Trophoblast cell (in vitro differentiated cells and primary cell): ENCODE results near the gene JAM3.

Experiments used
- DNase-seq, 2 donors: peaks; one replicate each; pipeline ENCODE4 v3.0.0-alpha.2; 2016
- H2AFZ ChIP-seq: 2 replicates; pipeline ENCODE4 v1.6.1; 2013; ENCODE audit warnings: low read length, moderate library complexity, mild to moderate bottlenecking; ENCODE audit not compliant: insufficient read depth, poor library complexity
- H2AK5ac ChIP-seq: 2 replicates; pipeline ENCODE4 v1.6.1; 2013; ENCODE audit warnings: mild to moderate bottlenecking, low read length
- H2BK120ac ChIP-seq: 2 replicates; pipeline ENCODE4 v1.6.1; 2013; ENCODE audit warnings: low read length, mild to moderate bottlenecking, moderate library complexity; ENCODE audit not compliant: insufficient read depth, poor library complexity
- H2BK12ac ChIP-seq: 2 replicates; pipeline ENCODE4 v1.6.1; 2013; ENCODE audit warnings: mild to moderate bottlenecking, low read length, moderate library complexity
- H2BK5ac ChIP-seq: 2 replicates; pipeline ENCODE4 v1.6.1; 2013; ENCODE audit warnings: low read length, low read depth, moderate library complexity, mild to moderate bottlenecking; ENCODE audit not compliant: poor library complexity
- H3K14ac ChIP-seq: 2 replicates; pipeline ENCODE4 v1.6.1; 2013; ENCODE audit warnings: mild to moderate bottlenecking, low read length
- H3K18ac ChIP-seq: 2 replicates; pipeline ENCODE4 v1.6.1; 2013; ENCODE audit warnings: mild to moderate bottlenecking, low read length
- H3K23ac ChIP-seq: 2 replicates; pipeline ENCODE4 v1.6.1; 2013; ENCODE audit warnings: low read length
- H3K27ac ChIP-seq: 2 replicates; pipeline ENCODE4 v1.5.1; 2013; ENCODE audit warnings: low read depth, mild to moderate bottlenecking, inconsistent platforms, low read length, moderate library complexity
- H3K27me3 ChIP-seq: 2 replicates; pipeline ENCODE4 v1.6.1; 2013; ENCODE audit warnings: inconsistent platforms, mild to moderate bottlenecking, low read length, moderate library complexity; ENCODE audit not compliant: insufficient read depth
- H3K36me3 ChIP-seq, 2 experiments: 1 replicate in 1 of 2; 2 replicates in 1 of 2; pipeline ENCODE4 v1.6.1; 2013; ENCODE audit warnings: low read length in 2 of 2, mild to moderate bottlenecking in 2 of 2, moderate library complexity in 1 of 2; ENCODE audit not compliant: insufficient read depth in 2 of 2, control insufficient read depth in 1 of 2
- H3K4ac ChIP-seq: 2 replicates; pipeline ENCODE4 v1.6.1; 2013; ENCODE audit warnings: low read depth, mild to moderate bottlenecking, low read length, moderate library complexity
- H3K4me1 ChIP-seq, 2 experiments: 1 replicate in 1 of 2; 2 replicates in 1 of 2; pipeline ENCODE4 v1.6.1; 2013; ENCODE audit warnings: low read length in 2 of 2, mild to moderate bottlenecking in 2 of 2, moderate library complexity in 1 of 2; ENCODE audit not compliant: insufficient read depth in 2 of 2, control insufficient read depth in 1 of 2
- H3K4me2 ChIP-seq: 2 replicates; pipeline ENCODE4 v1.6.1; 2013; ENCODE audit warnings: inconsistent platforms, mild to moderate bottlenecking, low read length, moderate library complexity
- H3K4me3 ChIP-seq: 2 replicates; pipeline ENCODE4 v1.5.1; 2013; ENCODE audit warnings: mild to moderate bottlenecking, low read depth, low read length, inconsistent platforms
- H3K79me1 ChIP-seq: one replicate; pipeline ENCODE4 v1.6.1; 2013; ENCODE audit warnings: low read length
- H3K79me2 ChIP-seq: 2 replicates; pipeline ENCODE4 v1.6.1; 2013; ENCODE audit warnings: low read length, mild to moderate bottlenecking; ENCODE audit not compliant: control insufficient read depth, insufficient read depth, poor library complexity
- H3K9ac ChIP-seq: 2 replicates; pipeline ENCODE4 v1.6.1; 2013; ENCODE audit warnings: mild to moderate bottlenecking, low read length
- H3K9me3 ChIP-seq: 2 replicates; pipeline ENCODE4 v1.6.1; 2013; ENCODE audit warnings: low read depth, mild to moderate bottlenecking, control low read depth, inconsistent platforms, low read length; ENCODE audit not compliant: insufficient read depth
- H4K12ac ChIP-seq: 2 replicates; pipeline ENCODE4 v1.6.1; 2013; ENCODE audit warnings: low read depth, mild to moderate bottlenecking, low read length, moderate library complexity
- H4K8ac ChIP-seq: 2 replicates; pipeline ENCODE4 v1.6.1; 2013; ENCODE audit warnings: low read depth, mild to moderate bottlenecking, low read length, moderate library complexity
- H4K91ac ChIP-seq: one replicate; pipeline ENCODE4 v1.6.1; 2013; ENCODE audit warnings: low read depth, mild to moderate bottlenecking, low read length, moderate library complexity
- WGBS: extraction: QIAGEN DNeasy Blood & Tissue Kit; methylation state at CpG from one replicate; pipeline ENCODE4 v1.1.7; 2013; ENCODE audit warnings: missing lambda C conversion rate; ENCODE audit not compliant: insufficient read length, insufficient coverage; ENCODE audit errors: extremely low coverage; 5-methylcytosine and 5-hydroxymethylcytosine counted together

JAM3 gene

DNA sequence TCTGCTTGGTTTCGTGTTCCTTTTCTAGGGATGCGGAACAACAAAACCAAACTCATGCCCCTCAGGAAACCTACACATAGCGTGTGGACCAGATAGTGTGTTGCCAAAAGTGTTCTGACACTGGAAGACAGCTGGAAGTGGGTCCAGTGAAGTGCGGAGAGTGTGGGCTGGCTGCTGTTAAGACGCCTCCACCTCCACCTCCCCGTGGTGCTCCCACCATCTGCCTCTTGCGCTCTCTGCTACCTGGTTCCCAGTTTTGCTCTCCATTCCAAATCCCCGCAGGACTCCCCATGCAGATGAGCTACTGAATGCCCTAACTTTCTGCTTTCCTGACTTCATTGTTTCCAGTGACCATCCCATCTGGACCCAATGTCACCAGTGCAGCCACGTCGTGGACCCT is 103.1 kb downstream of the JAM3 start:
- H4K91ac ChIP-seq = no peak overlapping the region
- H3K23ac ChIP-seq = no peak overlapping the region
- H2BK12ac ChIP-seq = no peak overlapping the region
- H2BK120ac ChIP-seq = no peak overlapping the region
- H3K18ac ChIP-seq = no peak overlapping the region
- no peak overlapping the region for H3K9ac ChIP-seq
- no peak overlapping the region for H3K14ac ChIP-seq
- WGBS = no CpG with 5 or more reads among the region's 10 CpGs
- no peak overlapping the region for H3K4me3 ChIP-seq
- no peak overlapping the region for H3K27ac ChIP-seq
- no peaks in the 10 kb centered on the region for H3K79me2 ChIP-seq
- DNase-seq = no peak
- peaks cover 28 to 54% of the 10 kb centered on the region in 2 experiments for H3K36me3 ChIP-seq
- H2AK5ac ChIP-seq = no peak overlapping the region
- no peak overlapping the region for H2AFZ ChIP-seq
- H3K4me2 ChIP-seq = no peak overlapping the region
- H3K79me1 ChIP-seq = no peaks in the 10 kb centered on the region
- no peak overlapping the region for H4K8ac ChIP-seq
- peaks cover 6% of the 10 kb centered on the region for H3K9me3 ChIP-seq
- H2BK5ac ChIP-seq = no peak overlapping the region
- no peaks in the 10 kb centered on the region for H3K4me1 ChIP-seq
- no peaks in the 10 kb centered on the region for H3K27me3 ChIP-seq
- H3K4ac ChIP-seq = no peak overlapping the region
- no peak overlapping the region for H4K12ac ChIP-seq

DNA sequence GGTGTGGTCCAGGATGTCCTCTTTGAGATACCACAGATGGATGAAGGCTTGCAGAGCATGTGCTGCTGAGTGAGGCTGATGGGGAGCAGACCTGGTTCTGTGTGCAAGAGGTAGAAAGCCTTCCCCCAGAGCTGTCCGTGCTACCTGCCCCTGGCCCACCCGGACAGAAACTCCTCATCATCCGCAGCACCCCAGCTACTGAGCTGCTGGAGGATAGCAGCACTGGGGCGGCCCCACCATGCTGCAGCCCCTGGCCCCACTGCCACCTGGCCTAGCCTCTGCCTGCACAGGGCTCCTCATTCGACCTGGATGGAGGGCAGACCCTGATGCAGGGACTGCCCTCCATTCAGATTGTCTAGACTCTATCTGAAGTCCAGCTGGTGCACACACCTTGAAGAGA is 104.4 kb downstream of the JAM3 start:
- Histone ChIP-seq H3K27me3 (no peaks in the 10 kb centered on the region), H3K27ac (no peak overlapping the region), H3K9me3 (peaks cover 4% of the 10 kb centered on the region), H2BK12ac (no peak overlapping the region), H3K9ac (no peak overlapping the region), H2AFZ (no peak overlapping the region), H3K4me3 (peak overlapping the region; percentile 20), H2BK120ac (no peak overlapping the region), H3K4ac (no peak overlapping the region), H4K8ac (no peak overlapping the region), H2AK5ac (no peak overlapping the region), H3K4me2 (no peak overlapping the region), H3K79me1 (no peaks in the 10 kb centered on the region), H3K14ac (no peak overlapping the region), H4K91ac (no peak overlapping the region), H3K18ac (no peak overlapping the region), H3K4me1 (no peaks in the 10 kb centered on the region), H3K79me2 (no peaks in the 10 kb centered on the region), H3K36me3 (peaks cover 24 to 49% of the 10 kb centered on the region in 2 experiments), H3K23ac (no peak overlapping the region), H4K12ac (no peak overlapping the region), H2BK5ac (no peak overlapping the region)
- no CpG with 5 or more reads among the region's 5 CpGs for WGBS
- no peak for DNase-seq

DNA sequence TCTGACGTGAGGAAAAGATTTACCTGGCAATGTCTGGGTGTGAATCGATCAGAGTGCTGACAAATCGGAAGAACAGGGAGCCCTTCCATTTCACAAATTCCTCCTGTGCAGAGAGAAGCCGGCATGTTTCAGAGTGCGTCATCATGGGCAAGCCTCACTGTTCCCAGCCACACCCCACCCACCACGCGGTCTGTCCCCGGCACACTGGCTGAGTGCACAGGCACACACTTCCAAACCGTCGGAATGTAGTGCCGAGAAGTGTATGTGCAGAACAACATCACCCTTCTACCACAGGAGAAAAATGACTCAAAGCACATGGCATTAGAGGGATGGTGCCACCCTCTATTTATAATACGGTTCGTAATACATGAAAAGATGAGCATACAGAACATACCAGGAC is 107.4 kb downstream of the JAM3 start:
- H3K36me3 ChIP-seq = peaks cover 28 to 41% of the 10 kb centered on the region in 2 experiments
- no peak overlapping the region for H2BK12ac ChIP-seq
- H3K14ac ChIP-seq = no peak overlapping the region
- H3K4me2 ChIP-seq = no peak overlapping the region
- no peak overlapping the region for H4K12ac ChIP-seq
- H3K79me2 ChIP-seq = no peaks in the 10 kb centered on the region
- DNase-seq = no peak
- no peak overlapping the region for H3K4ac ChIP-seq
- no peak overlapping the region for H4K91ac ChIP-seq
- H3K4me1 ChIP-seq = no peaks in the 10 kb centered on the region
- no CpG with 5 or more reads among the region's 13 CpGs for WGBS
- no peak overlapping the region for H4K8ac ChIP-seq
- no peak overlapping the region for H2AK5ac ChIP-seq
- H2AFZ ChIP-seq = no peak overlapping the region
- no peaks in the 10 kb centered on the region for H3K9me3 ChIP-seq
- H3K79me1 ChIP-seq = no peaks in the 10 kb centered on the region
- H2BK120ac ChIP-seq = no peak overlapping the region
- no peak overlapping the region for H3K23ac ChIP-seq
- H3K9ac ChIP-seq = no peak overlapping the region
- no peak overlapping the region for H3K4me3 ChIP-seq
- H2BK5ac ChIP-seq = no peak overlapping the region
- H3K27ac ChIP-seq = no peak overlapping the region
- no peak overlapping the region for H3K18ac ChIP-seq
- H3K27me3 ChIP-seq = no peaks in the 10 kb centered on the region

GRCh38 chr11:134178032-134178674 is 109.3 kb downstream of the JAM3 start:
- no peak overlapping the region for H3K4ac ChIP-seq
- H4K12ac ChIP-seq = no peak overlapping the region
- no peak overlapping the region for H3K18ac ChIP-seq
- no peak overlapping the region for H4K8ac ChIP-seq
- no peak overlapping the region for H3K4me3 ChIP-seq
- no CpG with 5 or more reads among the region's 5 CpGs for WGBS
- H2BK120ac ChIP-seq = no peak overlapping the region
- no peak overlapping the region for H3K14ac ChIP-seq
- no peak overlapping the region for H2AFZ ChIP-seq
- no peak overlapping the region for H3K23ac ChIP-seq
- H4K91ac ChIP-seq = no peak overlapping the region
- H3K27me3 ChIP-seq = no peaks in the 10 kb centered on the region
- H2BK12ac ChIP-seq = no peak overlapping the region
- no peak overlapping the region for H3K4me2 ChIP-seq
- no peak overlapping the region for H2BK5ac ChIP-seq
- H3K4me1 ChIP-seq = no peaks in the 10 kb centered on the region
- H3K9ac ChIP-seq = no peak overlapping the region
- no peak for DNase-seq
- H3K36me3 ChIP-seq = peaks cover 21 to 29% of the 10 kb centered on the region in 2 experiments
- no peak overlapping the region for H3K27ac ChIP-seq
- H3K9me3 ChIP-seq = no peaks in the 10 kb centered on the region
- no peaks in the 10 kb centered on the region for H3K79me1 ChIP-seq
- H2AK5ac ChIP-seq = no peak overlapping the region
- H3K79me2 ChIP-seq = no peaks in the 10 kb centered on the region
